NT2/D1 (cell line): ENCODE measurements around the gene MYORG.

Source experiments
- SUZ12 ChIP-seq: IDR thresholded peaks from 2 replicates; pipeline ENCODE4 v1.6.1; 2011; ENCODE audit not compliant: insufficient read length, insufficient read depth; ENCODE audit errors: extremely low read depth
- YY1 ChIP-seq: IDR thresholded peaks from 2 replicates; pipeline ENCODE4 v1.6.1; 2011; ENCODE audit not compliant: insufficient read length, insufficient read depth
- ZNF274 ChIP-seq: IDR thresholded peaks from 2 replicates; pipeline ENCODE4 v1.6.1; 2011; ENCODE audit warnings: mild to moderate bottlenecking, low read depth, low read length

GRCh38 chr9:34378376-34379060 lies 1.8 kb upstream of the MYORG start:
- TF ChIP-seq ZNF274 (no peak), YY1 (no peak), SUZ12 (no peak)
